ENCODE measurements around the gene CD24.

CD24 gene

GRCh38 chr6:106975738-106976064 lies 1.2 kb upstream of the CD24 start:
- Histone ChIP-seq H3K9me3 (ENCODE audit: control insufficient read depth, low read length) (no peaks in the 10 kb centered on the region), H3K4me3 (ENCODE audit: low read depth, low read length) (no peak overlapping the region), H2AFZ (peak overlapping the region; percentile 64), H3K79me2 (no peaks in the 10 kb centered on the region), H3K27me3 (ENCODE audit: control insufficient read depth, insufficient read depth, low read length) (no peaks in the 10 kb centered on the region), H3K4me1 (peaks cover 3% of the 10 kb centered on the region), H3K4me2 (ENCODE audit: low read length) (no peak overlapping the region), H3K9ac (no peak overlapping the region), H3K27ac (no peak overlapping the region), H3K36me3 (ENCODE audit: control insufficient read depth, insufficient read depth, low read length) (no peaks in the 10 kb centered on the region)
- no peak for TF ChIP-seq CTCF (IDR thresholded peaks at IDR 0.05)

GRCh38 chr6:106974999-106975737 lies 639 bp upstream of the CD24 start:
- Histone ChIP-seq H3K4me1 (peaks cover 3% of the 10 kb centered on the region), H3K4me3 (ENCODE audit: low read depth, low read length) (peak overlapping the region; percentile 40), H3K27me3 (ENCODE audit: control insufficient read depth, insufficient read depth, low read length) (no peaks in the 10 kb centered on the region), H3K9me3 (ENCODE audit: control insufficient read depth, low read length) (no peaks in the 10 kb centered on the region), H3K27ac (no peak overlapping the region), H3K36me3 (ENCODE audit: control insufficient read depth, insufficient read depth, low read length) (no peaks in the 10 kb centered on the region), H3K9ac (no peak overlapping the region), H3K79me2 (no peaks in the 10 kb centered on the region), H3K4me2 (ENCODE audit: low read length) (peak overlapping the region; percentile 74), H2AFZ (peak overlapping the region; percentile 64)
- TF ChIP-seq CTCF (IDR thresholded peaks at IDR 0.05): no peak

GRCh38 chr6:106973836-106974335 lies 643 bp downstream of the CD24 start:
- Histone ChIP-seq H3K9me3 (ENCODE audit: control insufficient read depth, low read length) (no peaks in the 10 kb centered on the region), H3K4me1 (peaks cover 3% of the 10 kb centered on the region), H3K27me3 (ENCODE audit: control insufficient read depth, insufficient read depth, low read length) (no peaks in the 10 kb centered on the region), H3K36me3 (ENCODE audit: control insufficient read depth, insufficient read depth, low read length) (no peaks in the 10 kb centered on the region), H3K9ac (no peak overlapping the region), H3K4me3 (ENCODE audit: low read depth, low read length) (no peak overlapping the region), H3K4me2 (ENCODE audit: low read length) (peak overlapping the region; percentile 44), H3K27ac (no peak overlapping the region), H3K79me2 (no peaks in the 10 kb centered on the region), H2AFZ (peak overlapping the region; percentile 6)
- TF ChIP-seq CTCF (IDR thresholded peaks at IDR 0.05): no peak

GRCh38 chr6:106973018-106973835 lies 1.3 kb downstream of the CD24 start:
- Histone ChIP-seq H3K4me3 (ENCODE audit: low read depth, low read length) (no peak overlapping the region), H3K9ac (no peak overlapping the region), H2AFZ (peak overlapping the region; percentile 6), H3K27ac (no peak overlapping the region), H3K36me3 (ENCODE audit: control insufficient read depth, insufficient read depth, low read length) (no peaks in the 10 kb centered on the region), H3K4me1 (peaks cover 3% of the 10 kb centered on the region), H3K4me2 (ENCODE audit: low read length) (peak overlapping the region; percentile 44), H3K9me3 (ENCODE audit: control insufficient read depth, low read length) (no peaks in the 10 kb centered on the region), H3K79me2 (no peaks in the 10 kb centered on the region), H3K27me3 (ENCODE audit: control insufficient read depth, insufficient read depth, low read length) (no peaks in the 10 kb centered on the region)
- TF ChIP-seq CTCF (IDR thresholded peaks at IDR 0.05): no peak

Data from parathyroid adenoma (tissue), 2 donors.